ENCODE results near the gene MOSPD2. TPM values are rescaled to one million over a fixed set of nuclear protein-coding genes. Genes with fewer than 3 reads are reported as not detected.

The MOSPD2 gene
- 8.2 to 11.0 TPM (median 8.7 TPM) in 5 replicates for total RNA-seq (2022; extraction: Qiagen RNA extraction)

DNA sequence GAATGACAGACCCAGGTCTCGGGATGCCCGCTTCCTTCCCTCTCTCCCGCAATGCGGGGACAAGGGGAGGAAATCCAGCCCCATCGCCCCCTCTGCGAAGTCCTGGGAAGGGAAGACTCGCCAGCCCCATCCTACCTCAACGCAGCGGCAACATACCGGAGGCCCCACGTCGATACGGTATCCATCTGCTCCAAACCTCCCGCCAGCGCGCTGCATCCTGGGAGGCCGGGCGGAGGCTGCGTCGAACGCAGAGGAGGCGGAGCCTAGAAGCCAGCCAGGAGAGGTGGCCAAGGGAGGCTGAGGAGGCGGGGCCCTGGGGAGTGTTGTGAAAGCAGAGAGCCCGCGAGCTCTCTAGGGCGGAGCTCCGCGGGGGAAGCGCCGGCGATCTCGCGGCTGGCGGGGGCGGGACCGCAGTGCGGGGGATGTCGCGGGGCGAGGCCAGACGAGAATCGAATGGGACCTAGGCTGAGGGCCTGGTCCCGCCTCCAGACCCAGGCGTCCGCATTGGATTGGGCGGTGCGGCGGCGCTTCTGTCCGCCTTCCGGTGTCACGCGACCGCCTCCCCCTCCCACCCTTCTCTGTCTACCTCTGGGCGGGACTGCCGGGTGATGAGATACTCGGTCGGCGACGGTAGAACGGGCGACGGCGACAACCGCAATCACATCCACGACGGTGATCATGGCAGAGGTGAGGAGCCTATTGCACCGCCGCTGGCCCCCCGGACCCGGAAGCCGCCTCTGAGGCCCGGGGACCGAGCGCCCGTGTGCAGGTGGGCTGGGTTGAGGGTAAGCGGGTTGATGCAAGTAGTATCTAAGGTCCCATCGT lies at the start of gene MOSPD2, which contains the start of gene FANCB:
Gene MOSPD2 (plus strand): TSS at position 571 of the 825 bp plus-strand sequence. CDS start 108 bp downstream, at position 679.
Gene FANCB (minus strand): TSS at position 219 of the 825 bp plus-strand sequence. CDS start 7,559 bp downstream, outside the sequence.

Other genes with a start within 250 kb of the MOSPD2 start
- gene FANCB, start 352 bp upstream of the MOSPD2 start, total RNA-seq (2022; extraction: Qiagen RNA extraction), result 2.5 to 3.6 TPM (median 3.2 TPM) in 5 replicates

Measured in A549 treated with dexamethasone at 1 μM for 4 hours (cell line).